Thyroid gland (tissue), 4 donors: ENCODE results near the gene ZRSR2.

Source experiments
- CTCF ChIP-seq, 6 experiments: fragments of 200-600 bp in 3 of 6; fragments of 450-650 bp in 3 of 6; sonication (generic) in 3 of 6; IDR thresholded peaks; one replicate each; pipeline ENCODE4 v1.5.1; 2016 to 2019; ENCODE audit warnings: antibody characterized with exemption in 6 of 6, mild to moderate bottlenecking in 2 of 6, inconsistent platforms in 1 of 6, moderate library complexity in 1 of 6
- POLR2A ChIP-seq, 2 donors: fragments of 450-650 bp; IDR thresholded peaks; one replicate each; pipeline ENCODE4 v1.6.1; 2017; ENCODE audit warnings: antibody characterized with exemption in 2 of 2, mild to moderate bottlenecking in 2 of 2, moderate library complexity in 1 of 2

GRCh38 chrX:15761564-15762191 is 28.6 kb upstream of the ZRSR2 start:
- TF ChIP-seq CTCF (IDR thresholded peaks at IDR 0.05) (peak in 5 of 6 experiments; percentile 18 to 49 (median 31)), POLR2A (IDR thresholded peaks at IDR 0.05) (no peak)
